Spleen (tissue), 7 donors: ENCODE results near the gene CAPN9.

ENCODE experiments used
- POLR2A ChIP-seq, 3 donors: fragments of 450-650 bp; IDR thresholded peaks; one replicate each; pipeline ENCODE4 v1.5.1; 2017; ENCODE audit warnings: antibody characterized with exemption in 3 of 3, mild to moderate bottlenecking in 1 of 3
- POLR2AphosphoS5 ChIP-seq, 3 donors: sonication (generic); formaldehyde crosslinking; IDR thresholded peaks; one replicate each; pipeline ENCODE4 v1.5.1; 2017; ENCODE audit warnings: antibody characterized with exemption in 3 of 3
- TF ChIP-seq, protein P1 (sequence below), 11 experiments: fragments of 200-600 bp in 7 of 11; fragments of 450-650 bp in 4 of 11; sonication (generic) in 4 of 11; IDR thresholded peaks in 8 of 11; conservative IDR thresholded peaks in 3 of 11; 1 replicate in 7 of 11; 2 replicates in 4 of 11; pipeline versions ENCODE4 v1.4.0 to v1.8.0; 2016 to 2021; ENCODE audit warnings: antibody characterized with exemption in 11 of 11, inconsistent platforms in 4 of 11, mild to moderate bottlenecking in 1 of 11
- donor health status: DM: no; HTN: no; CAD: no; lungs with moderate emphysema.
- donor health status: DM: no; HTN: no; CAD: no.
- donor health status: DM: no; HTN: no; CAD: no.

DNA sequence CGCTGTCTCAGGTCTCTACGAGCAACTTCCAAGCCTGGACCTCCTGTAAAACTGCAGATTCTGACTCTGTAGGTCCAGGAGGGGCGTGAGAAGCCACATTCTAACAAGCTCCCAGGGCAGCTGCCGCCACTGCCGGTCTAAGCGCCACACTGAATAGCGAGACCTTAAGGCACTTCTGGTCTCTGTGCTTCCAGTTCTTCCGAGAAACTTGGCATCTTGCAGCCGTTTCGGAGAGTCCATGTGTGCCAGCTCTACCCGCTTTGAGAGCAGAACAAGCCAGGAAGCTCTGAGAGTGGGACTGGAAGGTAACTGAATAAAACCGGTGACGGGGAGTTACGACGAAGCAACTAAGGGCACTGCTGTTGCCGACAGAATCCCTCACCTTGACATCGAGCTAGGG lies 45.8 kb upstream of the CAPN9 start:
- TF ChIP-seq, protein P1, sequence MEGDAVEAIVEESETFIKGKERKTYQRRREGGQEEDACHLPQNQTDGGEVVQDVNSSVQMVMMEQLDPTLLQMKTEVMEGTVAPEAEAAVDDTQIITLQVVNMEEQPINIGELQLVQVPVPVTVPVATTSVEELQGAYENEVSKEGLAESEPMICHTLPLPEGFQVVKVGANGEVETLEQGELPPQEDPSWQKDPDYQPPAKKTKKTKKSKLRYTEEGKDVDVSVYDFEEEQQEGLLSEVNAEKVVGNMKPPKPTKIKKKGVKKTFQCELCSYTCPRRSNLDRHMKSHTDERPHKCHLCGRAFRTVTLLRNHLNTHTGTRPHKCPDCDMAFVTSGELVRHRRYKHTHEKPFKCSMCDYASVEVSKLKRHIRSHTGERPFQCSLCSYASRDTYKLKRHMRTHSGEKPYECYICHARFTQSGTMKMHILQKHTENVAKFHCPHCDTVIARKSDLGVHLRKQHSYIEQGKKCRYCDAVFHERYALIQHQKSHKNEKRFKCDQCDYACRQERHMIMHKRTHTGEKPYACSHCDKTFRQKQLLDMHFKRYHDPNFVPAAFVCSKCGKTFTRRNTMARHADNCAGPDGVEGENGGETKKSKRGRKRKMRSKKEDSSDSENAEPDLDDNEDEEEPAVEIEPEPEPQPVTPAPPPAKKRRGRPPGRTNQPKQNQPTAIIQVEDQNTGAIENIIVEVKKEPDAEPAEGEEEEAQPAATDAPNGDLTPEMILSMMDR (IDR thresholded peaks at IDR 0.05 in 8 of 11, conservative IDR thresholded peaks at IDR 0.05 in 3 of 11), result no peak
- no peak for TF ChIP-seq POLR2AphosphoS5 (IDR thresholded peaks at IDR 0.05)
- TF ChIP-seq POLR2A (IDR thresholded peaks at IDR 0.05), result no peak
